GM12873 (cell line): ENCODE results near the gene MAN1B1.

Source experiments
- CTCF ChIP-seq: IDR thresholded peaks from 2 replicates; pipeline ENCODE4 v1.5.1; 2012; ENCODE audit warnings: low read depth, mild to moderate bottlenecking, moderate library complexity, low read length, control low read depth; ENCODE audit not compliant: insufficient read depth; ENCODE audit errors: missing control alignments

The MAN1B1 gene

GRCh38 chr9:137156567-137157375 is 70.0 kb downstream of the MAN1B1 start:
- TF ChIP-seq CTCF = no peak

DNA sequence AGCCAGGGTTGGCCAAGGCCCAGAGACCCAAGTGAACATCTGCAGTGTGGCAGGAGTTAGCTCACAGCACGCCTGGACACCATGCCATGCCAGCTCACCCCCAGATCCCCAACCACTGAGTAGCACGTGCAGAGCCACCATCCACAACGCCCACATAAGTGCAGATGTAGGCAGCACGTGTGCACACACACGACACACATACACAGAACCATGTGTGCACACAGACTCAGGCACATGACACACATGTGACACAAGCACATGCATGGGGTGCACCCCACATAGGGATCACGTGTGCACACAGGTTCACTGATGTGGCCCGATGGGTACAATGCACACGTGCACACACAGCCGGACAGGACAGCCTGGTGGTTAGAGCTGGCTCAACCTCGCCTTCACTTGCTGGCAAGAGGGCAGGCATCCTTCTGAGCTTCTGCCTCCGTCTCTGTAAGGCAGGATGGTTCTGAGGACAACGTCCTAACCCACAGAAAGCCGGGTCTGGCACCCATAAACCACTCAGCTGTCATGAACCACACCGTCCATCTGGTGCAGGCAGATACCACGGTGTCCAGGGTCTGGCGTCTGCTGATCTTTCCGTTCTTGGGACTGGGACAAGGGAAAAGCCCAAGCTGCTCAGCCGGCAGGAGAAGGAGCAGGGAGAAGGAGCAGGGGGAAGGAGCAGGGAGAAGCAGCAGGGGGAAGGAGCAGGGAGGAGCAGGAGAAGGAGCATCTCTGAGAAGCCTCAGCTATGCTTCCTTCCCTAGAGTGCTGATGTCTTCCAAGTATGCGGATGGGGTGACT is 71.0 kb downstream of the MAN1B1 start:
- TF ChIP-seq CTCF = no peak

- TF ChIP-seq CTCF = no peak
These were observed 71.8 kb downstream of the MAN1B1 start for GRCh38 chr9:137158625-137159024.
